ENCODE results near the gene RXRG. TPM values are rescaled to one million over a fixed set of nuclear protein-coding genes. Genes with fewer than 3 reads are reported as not detected.

Gene RXRG
- total and polyA plus RNA-seq, 2 donors (not counting 3 experiments of a cell fraction or from before 2014, with no cell fraction given), result not detected

DNA sequence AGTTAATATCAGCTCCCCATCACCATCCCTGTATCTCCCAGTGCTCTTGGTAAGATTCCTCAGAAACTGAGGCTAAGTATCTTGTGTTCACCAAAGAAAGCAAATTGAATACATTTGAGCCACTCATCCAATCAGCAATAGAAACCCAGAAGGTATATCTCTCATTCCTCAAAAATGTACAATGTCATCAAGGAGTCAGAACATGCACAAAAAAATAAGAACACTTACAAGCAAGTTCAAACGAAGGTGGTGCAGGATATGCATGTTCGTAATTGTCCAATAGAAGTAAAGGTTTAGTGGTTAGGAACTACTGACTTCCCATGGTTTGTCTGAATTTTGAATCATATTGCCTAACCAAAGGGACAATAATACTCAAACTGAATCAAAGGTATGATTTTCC is 24.3 kb downstream of the RXRG start:
- H3K4me2 ChIP-seq (ENCODE audit: insufficient read depth, low read length), result no peak overlapping the region
- H2AFZ ChIP-seq (ENCODE audit: low read depth, low read length), result no peak overlapping the region
- no TSS peak for BruUV-seq (replicated peaks)
- intact Hi-C loops (cut with micrococcal nuclease) (no loop called here), dilution Hi-C loops (cut with MboI; ENCODE audit: extremely low pct_ligation_motif_present, low sequenced_read_pairs) (no loop called here)
- no peaks in the 10 kb centered on the region for H4K20me1 ChIP-seq (replicated peaks; ENCODE audit: control insufficient read depth, extremely low read depth, insufficient read depth, low read length)
- no peaks in the 10 kb centered on the region for H3K36me3 ChIP-seq (ENCODE audit: control insufficient read depth in 2 of 2, extremely low read depth in 1 of 2, insufficient read depth in 2 of 2, low read length in 2 of 2)
- ChIA-PET CTCF (interaction anchor here (1.4 kb wide), 1 partner anchor 27 kb away, joined by 3 read pairs; no protein-coding TSS in a partner anchor), POLR2A (no interaction called here)
- DNase-seq (ENCODE audit: low read depth, low spot score), result no peak
- no peak overlapping the region for H3K9ac ChIP-seq (replicated peaks; ENCODE audit: extremely low read depth, insufficient read depth, low read length)
- H3K79me2 ChIP-seq (ENCODE audit: control insufficient read depth, insufficient read depth, low read length), result no peaks in the 10 kb centered on the region
- H3K27ac ChIP-seq (ENCODE audit: insufficient read depth, low read depth, low read length), result no peak overlapping the region
- H3K4me3 ChIP-seq (replicated peaks in 1 of 3; ENCODE audit: insufficient read depth in 1 of 3, low read depth in 1 of 3, low read length in 3 of 3), result no peak overlapping the region
- no peaks in the 10 kb centered on the region for H3K4me1 ChIP-seq (ENCODE audit: control insufficient read depth, extremely low read depth, insufficient read depth, low read length)
- TF ChIP-seq JUN (IDR thresholded peaks at IDR 0.05; ENCODE audit: borderline replicate concordance, insufficient read depth, insufficient read length, low read depth) (no peak), MYC (IDR thresholded peaks at IDR 0.05; ENCODE audit: low read depth, low read length) (no peak), CTCF (IDR thresholded peaks at IDR 0.05; ENCODE audit: extremely low read depth in 1 of 2, insufficient read depth in 1 of 2, low read depth in 1 of 2, low read length in 2 of 2) (no peak), EZH2 (IDR thresholded peaks at IDR 0.05; ENCODE audit: borderline replicate concordance, low read depth, low read length, severe bottlenecking) (no peak), GATA2 (IDR thresholded peaks at IDR 0.05; ENCODE audit: insufficient read depth, insufficient read length, low read depth, low read length) (no peak), POLR2A (IDR thresholded peaks at IDR 0.05; ENCODE audit: low read depth, low read length) (no peak), POLR2AphosphoS5 (IDR thresholded peaks at IDR 0.05; ENCODE audit: insufficient read depth, low read depth, low read length) (no peak), FOS (IDR thresholded peaks at IDR 0.05; ENCODE audit: borderline replicate concordance, insufficient read depth, low read length) (no peak)
- TF ChIP-seq, protein P1, sequence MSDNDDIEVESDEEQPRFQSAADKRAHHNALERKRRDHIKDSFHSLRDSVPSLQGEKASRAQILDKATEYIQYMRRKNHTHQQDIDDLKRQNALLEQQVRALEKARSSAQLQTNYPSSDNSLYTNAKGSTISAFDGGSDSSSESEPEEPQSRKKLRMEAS (IDR thresholded peaks at IDR 0.05; ENCODE audit: insufficient read depth, insufficient read length), result no peak
- peaks cover 0 to 1% of the 10 kb centered on the region in 2 experiments for H3K27me3 ChIP-seq (ENCODE audit: control insufficient read depth in 2 of 2, insufficient read depth in 2 of 2, low read length in 2 of 2)
- no peaks in the 10 kb centered on the region for H3K9me1 ChIP-seq (replicated peaks; ENCODE audit: control insufficient read depth, extremely low read depth, insufficient read depth, low read length)
- no peak for FAIRE-seq
- no peaks in the 10 kb centered on the region for H3K9me3 ChIP-seq (replicated peaks; ENCODE audit: control insufficient read depth, insufficient read depth, low read length)

Data from endothelial cell of umbilical vein (primary cell).